PC-9 (cell line): ENCODE measurements around the gene IDH3G. TPM values are rescaled to one million over a fixed set of nuclear protein-coding genes. Genes with fewer than 3 reads are reported as not detected.

Experiments used
- BruUV-seq: library from RNA; stranded (reverse); fragments of 400-500 nt; replicated peaks from 2 replicates; lab custom pipeline; 2021; lab: Mats Ljungman, UMichigan
- CTCF ChIA-PET: fragments of 300-600 bp; sonication (Branson Sonifier 250); formaldehyde crosslinking; loops from one replicate; lab custom pipeline; 2022; ENCODE audit warnings: antibody characterized with exemption; lab: Charles Lee
- POLR2A ChIA-PET: fragments of 300-600 bp; sonication (Branson Sonifier 250); formaldehyde crosslinking; loops from one replicate; lab custom pipeline; 2022; ENCODE audit warnings: antibody characterized with exemption; ENCODE audit not compliant: unreplicated experiment; lab: Charles Lee
- DNase-seq, 2 experiments: peaks; one replicate each; pipeline versions ENCODE4 v3.0.0 to v3.0.0-alpha.2; 2015 to 2022; ENCODE audit warnings: mixed read lengths in 1 of 2
- H2AFZ ChIP-seq: fragments of 200-600 bp; sonication (generic); 2 replicates; pipeline ENCODE4 v1.8.1; 2017; ENCODE audit warnings: antibody characterized with exemption
- H3F3A ChIP-seq: fragments of 200-600 bp; sonication (generic); 2 replicates; pipeline ENCODE4 v1.8.1; 2017; ENCODE audit warnings: antibody characterized with exemption, mild to moderate bottlenecking, low read depth; ENCODE audit not compliant: insufficient read depth
- H3K27ac ChIP-seq: fragments of 200-600 bp; sonication (generic); 2 replicates; pipeline ENCODE4 v1.6.1; 2016; ENCODE audit warnings: mixed run types
- H3K27me3 ChIP-seq: fragments of 200-600 bp; sonication (generic); 2 replicates; pipeline ENCODE4 v1.6.1; 2016; ENCODE audit warnings: low read depth, mixed run types; ENCODE audit not compliant: insufficient read depth
- H3K36me3 ChIP-seq: fragments of 200-600 bp; sonication (generic); 2 replicates; pipeline ENCODE4 v1.6.1; 2016; ENCODE audit warnings: low read depth, mixed run types
- H3K4me1 ChIP-seq: fragments of 200-600 bp; sonication (generic); replicated peaks from 2 replicates; pipeline ENCODE4 v1.6.1; 2016; ENCODE audit warnings: mixed run types; ENCODE audit not compliant: insufficient read depth
- H3K4me2 ChIP-seq: fragments of 200-600 bp; sonication (generic); 2 replicates; pipeline ENCODE4 v1.6.1; 2017; ENCODE audit warnings: mixed run types
- H3K4me3 ChIP-seq: fragments of 200-600 bp; sonication (generic); 2 replicates; pipeline ENCODE4 v1.6.1; 2016; ENCODE audit warnings: mixed run types
- H3K79me2 ChIP-seq: fragments of 200-600 bp; sonication (generic); 2 replicates; pipeline ENCODE4 v1.6.1; 2017; ENCODE audit warnings: low read depth, mixed run types
- H3K9me2 ChIP-seq: fragments of 200-600 bp; sonication (generic); 2 replicates; pipeline ENCODE4 v1.8.1; 2017; ENCODE audit warnings: mild to moderate bottlenecking; ENCODE audit not compliant: insufficient read depth
- H3K9me3 ChIP-seq: fragments of 200-600 bp; sonication (generic); 2 replicates; pipeline ENCODE4 v1.8.1; 2016; ENCODE audit warnings: low read depth; ENCODE audit not compliant: insufficient read depth
- H4K20me1 ChIP-seq: fragments of 200-600 bp; sonication (generic); 2 replicates; pipeline ENCODE4 v1.8.1; 2017; ENCODE audit not compliant: insufficient read depth
- CTCF ChIP-seq: fragments of 200-600 bp; sonication (generic); conservative IDR thresholded peaks from 2 replicates; pipeline ENCODE4 v1.6.1; 2017; ENCODE audit warnings: mixed run types, antibody characterized with exemption, mild to moderate bottlenecking, moderate library complexity
- EZH2 ChIP-seq: fragments of 200-600 bp; sonication (generic); IDR thresholded peaks from 2 replicates; pipeline ENCODE4 v1.8.0; 2017; ENCODE audit warnings: antibody characterized with exemption, low read depth
- intact Hi-C: fragments of 100-400 bp; cut with micrococcal nuclease; formaldehyde crosslinking; loops from one replicate; pipeline ENCODE4 v1.10.0; 2022; ENCODE audit not compliant: unreplicated experiment
- total RNA-seq: library from RNA; stranded (reverse); gene quantifications from 2 replicates; pipeline ENCODE4 v1.2.3, GENCODE V29; 2021

Gene IDH3G
- total RNA-seq, 1 experiment from 2014 or later: 63.4 TPM

DNA sequence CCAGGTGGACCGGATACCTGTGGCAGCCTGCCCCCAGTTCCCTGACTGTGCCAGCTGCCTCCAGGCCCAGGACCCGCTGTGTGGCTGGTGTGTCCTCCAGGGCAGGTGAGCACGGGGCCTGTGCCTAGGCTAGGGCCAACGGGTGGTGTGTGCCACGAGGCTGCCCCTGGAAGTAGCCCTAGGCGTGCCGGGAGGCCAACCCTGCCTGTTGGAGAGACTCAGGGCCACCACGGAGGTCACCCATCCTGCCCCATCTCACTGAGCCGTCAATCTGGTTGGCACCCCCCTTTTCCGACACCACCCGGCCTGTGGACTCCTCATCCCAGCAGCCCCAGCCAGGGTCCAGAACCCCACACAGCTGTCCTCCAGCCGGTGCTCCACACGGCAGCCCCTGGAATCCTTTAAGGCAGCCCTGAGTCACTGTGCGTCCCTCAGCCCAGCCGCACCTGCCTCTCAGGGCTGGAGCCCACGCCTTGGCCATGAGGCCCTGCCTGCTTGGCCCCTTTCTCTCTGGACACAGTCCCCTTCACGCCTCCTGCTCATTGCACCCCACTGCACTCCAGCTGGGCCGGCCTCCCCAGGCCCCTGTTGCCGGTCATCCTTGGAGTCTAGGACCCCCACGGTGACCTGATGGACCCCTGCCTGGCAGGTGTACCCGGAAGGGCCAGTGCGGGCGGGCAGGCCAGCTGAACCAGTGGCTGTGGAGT, 24.9 kb downstream of the IDH3G start:
- Histone ChIP-seq H3K9me3 (no peaks in the 10 kb centered on the region), H3K4me2 (no peak overlapping the region), H3K36me3 (no peaks in the 10 kb centered on the region), H3K27me3 (no peaks in the 10 kb centered on the region), H3F3A (no peaks in the 10 kb centered on the region), H3K4me3 (no peak overlapping the region), H2AFZ (no peak overlapping the region), H3K9me2 (no peaks in the 10 kb centered on the region), H4K20me1 (no peaks in the 10 kb centered on the region), H3K27ac (no peak overlapping the region), H3K4me1 (peaks cover 6% of the 10 kb centered on the region; the same call in 1 of the 2 replicates), H3K79me2 (no peaks in the 10 kb centered on the region)
- intact Hi-C loops: loop anchor here (5.0 kb wide), 1 partner anchor 763 kb away; no protein-coding TSS in a partner anchor
- ChIA-PET POLR2A (no interaction called here), CTCF (no interaction called here)
- BruUV-seq: no TSS peak
- DNase-seq: no peak
- TF ChIP-seq EZH2 (no peak), CTCF (no peak)

GRCh38 chrX:153768311-153769157, 25.6 kb downstream of the IDH3G start:
- peaks cover 7% of the 10 kb centered on the region; the same call in 1 of the 2 replicates for H3K4me1 ChIP-seq
- no peaks in the 10 kb centered on the region for H3K36me3 ChIP-seq
- no peaks in the 10 kb centered on the region for H3F3A ChIP-seq
- H3K4me2 ChIP-seq: no peak overlapping the region
- H2AFZ ChIP-seq: no peak overlapping the region
- DNase-seq: no peak
- no peaks in the 10 kb centered on the region for H3K9me3 ChIP-seq
- H4K20me1 ChIP-seq: no peaks in the 10 kb centered on the region
- intact Hi-C loops: loop anchor here (5.0 kb wide), 1 partner anchor 764 kb away; no protein-coding TSS in a partner anchor
- no peaks in the 10 kb centered on the region for H3K79me2 ChIP-seq
- H3K4me3 ChIP-seq: no peak overlapping the region
- BruUV-seq: no TSS peak
- ChIA-PET POLR2A (no interaction called here), CTCF (no interaction called here)
- no peaks in the 10 kb centered on the region for H3K9me2 ChIP-seq
- no peak overlapping the region for H3K27ac ChIP-seq
- TF ChIP-seq CTCF: 0 out of 2 replicates have a peak, but pooled peaks have one; percentile 13
- no peak for TF ChIP-seq EZH2
- no peaks in the 10 kb centered on the region for H3K27me3 ChIP-seq

GRCh38 chrX:153767674-153768055, 26.5 kb downstream of the IDH3G start:
- Histone ChIP-seq H3K9me2 (no peaks in the 10 kb centered on the region), H3K4me3 (no peak overlapping the region), H3K9me3 (no peaks in the 10 kb centered on the region), H4K20me1 (no peaks in the 10 kb centered on the region), H3K79me2 (no peaks in the 10 kb centered on the region), H3K4me2 (no peak overlapping the region), H3K27me3 (no peaks in the 10 kb centered on the region), H3F3A (no peaks in the 10 kb centered on the region), H3K4me1 (peaks cover 7% of the 10 kb centered on the region; the same call in 1 of the 2 replicates), H3K36me3 (no peaks in the 10 kb centered on the region), H3K27ac (no peak overlapping the region), H2AFZ (no peak overlapping the region)
- DNase-seq: no peak
- POLR2A ChIA-PET: no interaction called here
- no TSS peak for BruUV-seq
- intact Hi-C loops: loop anchor here (5.0 kb wide), 1 partner anchor 765 kb away; no protein-coding TSS in a partner anchor
- TF ChIP-seq EZH2 (no peak), CTCF (no peak)
- CTCF ChIA-PET: no interaction called here
